ENCODE measurements around the gene CALM3. TPM values are rescaled to one million over a fixed set of nuclear protein-coding genes. Genes with fewer than 3 reads are reported as not detected.

Gene CALM3
- total RNA-seq, 4 donors from 2014 or later, result 109 to 170 (median 142) TPM

- TF ChIP-seq CTCF (IDR thresholded peaks at IDR 0.05 in 4 of 5, conservative IDR thresholded peaks at IDR 0.05 in 1 of 5) (no peak), POLR2A (IDR thresholded peaks at IDR 0.05) (no peak)
- ATAC-seq, result no peak
- Histone ChIP-seq H3K4me1 (peaks cover under 1 to 4% of the 10 kb centered on the region in 2 donors), H3K27ac (no peak overlapping the region), H3K36me3 (no peaks in the 10 kb centered on the region), H3K4me3 (no peak overlapping the region), H3K27me3 (peaks cover 6 to 20% (median 8%) of the 10 kb centered on the region in 3 donors), H3K9me3 (no peaks in the 10 kb centered on the region)
- in situ Hi-C loops (cut with MboI; ENCODE audit: low sequenced_read_pairs in 4 of 4) (no loop called here), intact Hi-C loops (cut with DNase I; ENCODE audit: low total_unique reads) (no loop called here)
- DNase-seq, result no peak
These were observed 53.6 kb downstream of the CALM3 start for GRCh38 chr19:46654621-46655152.

- Histone ChIP-seq H3K9me3 (no peaks in the 10 kb centered on the region), H3K4me3 (no peak overlapping the region), H3K27ac (no peak overlapping the region), H3K27me3 (peaks cover 14 to 20% (median 16%) of the 10 kb centered on the region in 3 donors), H3K4me1 (peaks cover 14% of the 10 kb centered on the region in 2 donors), H3K36me3 (no peaks in the 10 kb centered on the region)
- TF ChIP-seq CTCF (IDR thresholded peaks at IDR 0.05 in 4 of 5, conservative IDR thresholded peaks at IDR 0.05 in 1 of 5) (no peak), POLR2A (IDR thresholded peaks at IDR 0.05) (no peak)
- intact Hi-C loops (cut with DNase I; ENCODE audit: low total_unique reads) (no loop called here), in situ Hi-C loops (cut with MboI; ENCODE audit: low sequenced_read_pairs in 4 of 4) (no loop called here)
- DNase-seq (no peak), ATAC-seq (no peak)
These were observed 55.4 kb downstream of the CALM3 start for GRCh38 chr19:46656541-46656940.

GRCh38 chr19:46659151-46660007, 58.2 kb downstream of the CALM3 start:
- H3K9me3 ChIP-seq, result no peaks in the 10 kb centered on the region
- no peak overlapping the region for H3K27ac ChIP-seq
- no peak for TF ChIP-seq CTCF (IDR thresholded peaks at IDR 0.05 in 4 of 5, conservative IDR thresholded peaks at IDR 0.05 in 1 of 5)
- TF ChIP-seq POLR2A (IDR thresholded peaks at IDR 0.05), result no peak
- DNase-seq, result no peak
- ATAC-seq, result no peak
- peaks cover 17 to 18% of the 10 kb centered on the region in 2 donors for H3K4me1 ChIP-seq
- peak overlapping the region; percentile 19 to 74 (median 64) for H3K4me3 ChIP-seq
- intact Hi-C loops (cut with DNase I; ENCODE audit: low total_unique reads), result no loop called here
- no peaks in the 10 kb centered on the region for H3K36me3 ChIP-seq
- in situ Hi-C loops (cut with MboI; ENCODE audit: low sequenced_read_pairs in 4 of 4), result loop anchor here (5.0 to 10.0 kb wide), 4 partner anchors 42 to 125 kb away; no protein-coding TSS in a partner anchor
- peaks cover 14 to 20% (median 16%) of the 10 kb centered on the region in 3 donors for H3K27me3 ChIP-seq

GRCh38 chr19:46660008-46660517, 58.9 kb downstream of the CALM3 start:
- DNase-seq (no peak), ATAC-seq (no peak)
- peak overlapping the region in 1 of 4 donors; percentile 51 for H3K27ac ChIP-seq
- intact Hi-C loops (cut with DNase I; ENCODE audit: low total_unique reads) (no loop called here), in situ Hi-C loops (cut with MboI; ENCODE audit: low sequenced_read_pairs in 4 of 4) (loop anchor here (5.0 to 10.0 kb wide), 4 partner anchors 43 to 125 kb away; no protein-coding TSS in a partner anchor)
- peaks cover 14 to 20% (median 16%) of the 10 kb centered on the region in 3 donors for H3K27me3 ChIP-seq
- H3K36me3 ChIP-seq, result no peaks in the 10 kb centered on the region
- peaks cover 17 to 18% of the 10 kb centered on the region in 2 donors for H3K4me1 ChIP-seq
- TF ChIP-seq CTCF (IDR thresholded peaks at IDR 0.05 in 4 of 5, conservative IDR thresholded peaks at IDR 0.05 in 1 of 5) (no peak), POLR2A (IDR thresholded peaks at IDR 0.05) (no peak)
- peak overlapping the region; percentile 61 to 79 (median 71) for H3K4me3 ChIP-seq
- no peaks in the 10 kb centered on the region for H3K9me3 ChIP-seq

Other genes starting within 250 kb of the CALM3 start
- 1 to 10 TPM in 1 of 4 donors, under 1 TPM in 3; 0.46 to 1.6 (median 0.75) TPM for gene CCDC8, start 187.8 kb upstream of the CALM3 start, total RNA-seq
- gene PNMA8C, start 172.4 kb upstream of the CALM3 start, total RNA-seq, result not detected
- gene PNMA8A, start 129.8 kb upstream of the CALM3 start, total RNA-seq, result under 1 TPM in 3 of 4 donors, not detected in 1; 0.13 to 0.83 (median 0.60) TPM
- gene PNMA8B, start 105.5 kb upstream of the CALM3 start, total RNA-seq, result under 1 TPM; 0.07 to 0.18 (median 0.15) TPM
- gene PTGIR, start 23.8 kb downstream of the CALM3 start, total RNA-seq, result 1 to 10 TPM in 3 of 4 donors, under 1 TPM in 1; 0.87 to 1.7 (median 1.3) TPM
- not detected for gene GNG8, start 34.9 kb downstream of the CALM3 start, total RNA-seq
- gene DACT3, start 59.9 kb downstream of the CALM3 start, total RNA-seq, result 1 to 10 TPM in 1 of 4 donors, under 1 TPM in 3; 0.26 to 1.0 (median 0.39) TPM
- gene PRKD2, start 115.8 kb downstream of the CALM3 start, total RNA-seq, result 1 to 10 TPM; 4.2 to 7.2 (median 6.1) TPM
- 10 to 100 TPM; 16.5 to 23.0 (median 18.9) TPM for gene FKRP, start 144.7 kb downstream of the CALM3 start, total RNA-seq
- gene STRN4, start 145.1 kb downstream of the CALM3 start, total RNA-seq, result 10 to 100 TPM; 45.5 to 75.7 (median 57.9) TPM
- 10 to 100 TPM in 3 of 4 donors, 1 to 10 TPM in 1; 7.6 to 18.5 (median 10.7) TPM for gene SLC1A5, start 187.3 kb downstream of the CALM3 start, total RNA-seq
- 10 to 100 TPM; 42.7 to 94.1 (median 64.9) TPM for gene AP2S1, start 249.5 kb downstream of the CALM3 start, total RNA-seq

Measured in gastrocnemius medialis (tissue), 4 donors.